Neural progenitor cell (in vitro differentiated cells): Measurements from ENCODE around the gene NUTM2A. TPM values are rescaled to one million over a fixed set of nuclear protein-coding genes. Genes with fewer than 3 reads are reported as not detected.
"Not testable (repeated sequence)": the region's sequence is repeated elsewhere in the genome, so short reads cannot be mapped to it uniquely, and the experiment has no call there.

Experiments
- DNase-seq: peaks from one replicate; pipeline ENCODE4 v3.0.0-alpha.2; 2016; ENCODE audit warnings: low spot score
- H2AFZ ChIP-seq: fragments of 200-600 bp; sonication (generic); replicated peaks from 2 replicates; pipeline ENCODE4 v1.6.1; 2016; ENCODE audit warnings: antibody characterized with exemption
- H3F3A ChIP-seq: fragments of 200-600 bp; sonication (generic); 2 replicates; pipeline ENCODE4 v1.6.1; 2016; ENCODE audit warnings: antibody characterized with exemption, low read depth
- H3K27ac ChIP-seq: fragments of 200-600 bp; sonication (generic); 2 replicates; pipeline ENCODE4 v1.5.1; 2016; ENCODE audit warnings: mild to moderate bottlenecking
- H3K27me3 ChIP-seq: fragments of 200-600 bp; sonication (generic); 2 replicates; pipeline ENCODE4 v1.6.1; 2016; ENCODE audit warnings: mild to moderate bottlenecking, moderate library complexity
- H3K36me3 ChIP-seq: fragments of 200-600 bp; sonication (generic); 2 replicates; pipeline ENCODE4 v1.5.1; 2016
- H3K4me1 ChIP-seq: fragments of 200-600 bp; sonication (generic); 2 replicates; pipeline ENCODE4 v1.6.1; 2016; ENCODE audit warnings: mixed run types
- H3K4me2 ChIP-seq: fragments of 200-600 bp; sonication (generic); 2 replicates; pipeline ENCODE4 v1.6.1; 2016
- H3K4me3 ChIP-seq: fragments of 200-600 bp; sonication (generic); 2 replicates; pipeline ENCODE4 v1.5.1; 2016
- H3K79me2 ChIP-seq: fragments of 200-600 bp; sonication (generic); 2 replicates; pipeline ENCODE4 v1.6.1; 2016; ENCODE audit warnings: low read depth
- H3K9ac ChIP-seq: fragments of 200-600 bp; sonication (generic); 2 replicates; pipeline ENCODE4 v1.6.1; 2016
- H3K9me3 ChIP-seq: fragments of 200-600 bp; sonication (generic); 2 replicates; pipeline ENCODE4 v1.5.1; 2016; ENCODE audit warnings: low read depth
- H4K20me1 ChIP-seq: fragments of 200-600 bp; sonication (generic); 2 replicates; pipeline ENCODE4 v1.6.1; 2016; ENCODE audit warnings: low read depth
- H3K27ac Mint-ChIP-seq: 3 replicates; pipeline ENCODE4 v1.8.0; 2021; ENCODE audit warnings: mixed read lengths
- H3K27me3 Mint-ChIP-seq: 2 replicates; pipeline ENCODE4 v1.8.0; 2022; ENCODE audit warnings: low read depth, mild to moderate bottlenecking, inconsistent platforms, moderate library complexity, mixed read lengths; ENCODE audit not compliant: insufficient read depth
- H3K36me3 Mint-ChIP-seq: 3 replicates; pipeline ENCODE4 v1.8.0; 2021; ENCODE audit warnings: mixed read lengths
- H3K4me1 Mint-ChIP-seq: 3 replicates; pipeline ENCODE4 v1.8.0; 2021; ENCODE audit warnings: mixed read lengths
- H3K4me3 Mint-ChIP-seq: 3 replicates; pipeline ENCODE4 v1.8.0; 2021; ENCODE audit warnings: mild to moderate bottlenecking, moderate library complexity, mixed read lengths
- H3K9me3 Mint-ChIP-seq: 3 replicates; pipeline ENCODE4 v1.8.0; 2020; ENCODE audit warnings: mixed read lengths
- total RNA-seq: library from RNA; depleted of rRNA; stranded (reverse); fragments of >200 nt; gene quantifications from 2 replicates; pipeline ENCODE4 v1.2.3, GENCODE V29; 2015; ENCODE audit warnings: low replicate concordance

NUTM2A gene
- total RNA-seq, 1 donor from 2014 or later = 0.69 TPM

DNA sequence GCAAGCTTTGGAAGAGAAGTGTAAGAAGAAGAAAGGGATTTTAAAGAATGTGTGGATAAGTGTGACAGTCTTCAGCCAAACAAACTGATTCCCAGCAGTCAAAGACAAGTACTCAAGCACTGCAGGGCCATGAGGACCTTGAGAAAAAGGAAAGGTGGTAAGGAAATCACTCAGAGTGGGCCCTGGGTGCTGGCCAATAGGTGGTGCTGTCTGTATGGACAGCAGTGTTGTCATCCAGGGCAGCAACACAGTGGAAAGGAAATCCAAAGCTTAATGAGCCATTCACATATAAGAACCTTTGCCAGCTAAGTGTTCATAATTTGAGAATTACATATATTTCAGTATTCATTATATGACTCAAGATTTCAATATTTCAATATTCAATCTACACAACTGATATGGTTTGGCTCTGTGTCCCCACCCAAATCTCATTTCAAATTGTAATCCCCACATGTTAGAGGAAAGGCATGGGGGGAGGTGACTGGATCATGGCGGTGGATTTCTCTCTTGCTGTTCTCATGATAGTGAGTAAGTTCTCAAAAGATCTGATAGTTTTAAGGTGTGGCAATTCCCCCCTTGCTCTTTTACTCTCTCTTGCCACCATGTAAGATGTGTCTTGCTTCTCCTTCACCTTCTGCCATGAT lies 55.6 kb downstream of the NUTM2A start:
- H3K36me3 Mint-ChIP-seq, H3K4me2 ChIP-seq, H3K79me2 ChIP-seq, H3K27ac Mint-ChIP-seq, H3K27ac ChIP-seq, H3K4me3 ChIP-seq, H3K4me3 Mint-ChIP-seq, DNase-seq, H3K27me3 ChIP-seq, H3F3A ChIP-seq, H2AFZ ChIP-seq, H3K27me3 Mint-ChIP-seq, H3K9me3 ChIP-seq, H3K36me3 ChIP-seq, H3K9me3 Mint-ChIP-seq, H4K20me1 ChIP-seq, H3K4me1 Mint-ChIP-seq, H3K9ac ChIP-seq, H3K4me1 ChIP-seq: not testable (repeated sequence)

Other genes starting within 250 kb of the NUTM2A start
- gene FAM25A, start 205.2 kb upstream of the NUTM2A start, total RNA-seq = not detected in 2 replicates
- gene GLUD1, start 130.6 kb upstream of the NUTM2A start, total RNA-seq = 174 and 181 TPM in 2 replicates
- gene SHLD2, start 130.2 kb upstream of the NUTM2A start, total RNA-seq = 26.1 and 40.8 TPM in 2 replicates
- 3.4 and 4.1 TPM in 2 replicates for gene NUTM2D, start 132.3 kb downstream of the NUTM2A start, total RNA-seq